NCI-H2196 treated with DMSO at 0.1 percent for 48 hours (cell line): ENCODE data around the gene HYAL3.

Source experiments
- DNase-seq: peaks from one replicate; lab custom pipeline; 2025; ENCODE audit not compliant: unreplicated experiment; lab: John Stamatoyannopoulos, UW

HYAL3 gene

GRCh38 chr3:50330330-50330729, 31.1 kb upstream of the HYAL3 start:
- no peak for DNase-seq

GRCh38 chr3:50327943-50328691, 28.9 kb upstream of the HYAL3 start, which contains the start of gene TUSC2:
Gene TUSC2 (minus strand): TSS chr3:50328223. CDS start chr3:50328099, 124 bp downstream.
- peak; percentile 58 for DNase-seq

GRCh38 chr3:50327129-50327528, 27.9 kb upstream of the HYAL3 start:
- no peak for DNase-seq

- DNase-seq = no peak
Measured at GRCh38 chr3:50326182-50326541, 27.0 kb upstream of the HYAL3 start.

GRCh38 chr3:50325497-50326181, 26.4 kb upstream of the HYAL3 start:
- DNase-seq = no peak

GRCh38 chr3:50325113-50325480, 25.9 kb upstream of the HYAL3 start:
- no peak for DNase-seq

- no peak for DNase-seq
Measured at GRCh38 chr3:50324351-50325112, 25.3 kb upstream of the HYAL3 start.

GRCh38 chr3:50323614-50324199, 24.5 kb upstream of the HYAL3 start:
- no peak for DNase-seq

GRCh38 chr3:50323092-50323600, 23.9 kb upstream of the HYAL3 start:
- no peak for DNase-seq

GRCh38 chr3:50322386-50323091, 23.3 kb upstream of the HYAL3 start, which contains the start of gene HYAL2:
Gene HYAL2 (minus strand): TSS chr3:50322745. CDS start chr3:50320489, 2,256 bp downstream.
- DNase-seq = peak; percentile 48

GRCh38 chr3:50322115-50322385, 22.8 kb upstream of the HYAL3 start:
- DNase-seq = no peak

GRCh38 chr3:50321336-50322114, 22.3 kb upstream of the HYAL3 start:
- DNase-seq = peak; percentile 69

- no peak for DNase-seq
Measured at GRCh38 chr3:50320853-50321335, 21.7 kb upstream of the HYAL3 start.

- DNase-seq = no peak
Measured at GRCh38 chr3:50319894-50320625, 20.9 kb upstream of the HYAL3 start.

- no peak for DNase-seq
Measured at GRCh38 chr3:50319181-50319893, 20.1 kb upstream of the HYAL3 start.

GRCh38 chr3:50318615-50319014, 19.4 kb upstream of the HYAL3 start:
- DNase-seq = no peak

GRCh38 chr3:50318163-50318562, 19.0 kb upstream of the HYAL3 start:
- no peak for DNase-seq

- DNase-seq = no peak
Measured at GRCh38 chr3:50317300-50317699, 18.1 kb upstream of the HYAL3 start.
